Astrocyte (in vitro differentiated cells and primary cell): ENCODE data around the gene CHD3. TPM values are rescaled to one million over a fixed set of nuclear protein-coding genes. Genes with fewer than 3 reads are reported as not detected.

Experiments used
- DNase-seq: peaks from one replicate; pipeline ENCODE4 v3.0.0-alpha.2; 2010; ENCODE audit warnings: low read depth
- FAIRE-seq: peaks from 2 replicates; lab custom pipeline; 2011; peaks lifted over from hg19 to GRCh38; lab: Jason Lieb, UNC
- H2AFZ ChIP-seq: 2 replicates; pipeline ENCODE4 v1.6.0; 2012; ENCODE audit warnings: low read depth, low read length, inconsistent platforms
- H3K27ac ChIP-seq: 2 replicates; pipeline ENCODE4 v1.5.1; 2011; ENCODE audit warnings: low read depth, low read length, inconsistent platforms
- H3K27me3 ChIP-seq: 2 replicates; pipeline ENCODE4 v1.6.0; 2011; ENCODE audit warnings: low read length, inconsistent platforms; ENCODE audit not compliant: insufficient read depth
- H3K36me3 ChIP-seq: 2 replicates; pipeline ENCODE4 v1.5.1; 2011; ENCODE audit warnings: low read length, inconsistent platforms; ENCODE audit not compliant: insufficient read depth
- H3K4me1 ChIP-seq: 2 replicates; pipeline ENCODE4 v1.5.1; 2011; ENCODE audit warnings: low read length, inconsistent platforms; ENCODE audit not compliant: insufficient read depth
- H3K4me2 ChIP-seq: 2 replicates; pipeline ENCODE4 v1.6.0; 2012; ENCODE audit warnings: low read length, inconsistent platforms
- H3K4me3 ChIP-seq: 2 replicates; pipeline ENCODE4 v1.5.1; 2011; ENCODE audit warnings: low read depth, mild to moderate bottlenecking, low read length, inconsistent platforms; ENCODE audit not compliant: insufficient read depth
- H3K79me2 ChIP-seq: 2 replicates; pipeline ENCODE4 v1.6.0; 2012; ENCODE audit warnings: mild to moderate bottlenecking, low read length, inconsistent platforms; ENCODE audit not compliant: insufficient read depth
- H3K9ac ChIP-seq: 2 replicates; pipeline ENCODE4 v1.6.0; 2012; ENCODE audit warnings: mild to moderate bottlenecking, low read length, inconsistent platforms
- H3K9me3 ChIP-seq: 2 replicates; pipeline ENCODE4 v1.5.1; 2012; ENCODE audit warnings: low read depth, mild to moderate bottlenecking, low read length, inconsistent platforms; ENCODE audit not compliant: insufficient read depth
- H4K20me1 ChIP-seq: 2 replicates; pipeline ENCODE4 v1.6.0; 2012; ENCODE audit warnings: low read length, inconsistent platforms; ENCODE audit not compliant: insufficient read depth
- H3K27ac Mint-ChIP-seq: one replicate; pipeline ENCODE4 v1.8.0; 2021; ENCODE audit warnings: mild to moderate bottlenecking, mixed read lengths; ENCODE audit not compliant: unreplicated experiment
- H3K27me3 Mint-ChIP-seq: one replicate; pipeline ENCODE4 v1.8.0; 2021; ENCODE audit warnings: low read depth, mixed read lengths; ENCODE audit not compliant: unreplicated experiment
- H3K36me3 Mint-ChIP-seq: one replicate; pipeline ENCODE4 v1.8.0; 2021; ENCODE audit warnings: low read depth, mixed read lengths; ENCODE audit not compliant: unreplicated experiment
- H3K4me1 Mint-ChIP-seq: one replicate; pipeline ENCODE4 v1.8.0; 2021; ENCODE audit warnings: low read depth, mixed read lengths; ENCODE audit not compliant: unreplicated experiment
- H3K4me3 Mint-ChIP-seq: one replicate; pipeline ENCODE4 v1.8.0; 2021; ENCODE audit warnings: mild to moderate bottlenecking, moderate library complexity, mixed read lengths; ENCODE audit not compliant: unreplicated experiment
- H3K9me3 Mint-ChIP-seq: one replicate; pipeline ENCODE4 v1.8.0; 2021; ENCODE audit warnings: mild to moderate bottlenecking, mixed read lengths; ENCODE audit not compliant: unreplicated experiment
- EZH2 ChIP-seq: IDR thresholded peaks from 2 replicates; pipeline ENCODE4 v1.6.1; 2012; ENCODE audit warnings: mild to moderate bottlenecking, low read length, inconsistent platforms; ENCODE audit not compliant: insufficient read depth
- total RNA-seq: library from RNA; stranded (reverse); gene quantifications from 2 replicates; pipeline ENCODE4 v1.2.1, GENCODE V29; 2021
- TF ChIP-seq, protein P1 (sequence below): IDR thresholded peaks from 2 replicates; pipeline ENCODE4 v1.5.1; 2011; ENCODE audit warnings: low read depth, mild to moderate bottlenecking, inconsistent platforms, low read length, moderate library complexity; ENCODE audit not compliant: insufficient read depth

CHD3 gene
- total RNA-seq, 1 donor from 2014 or later, result 111 TPM

DNA sequence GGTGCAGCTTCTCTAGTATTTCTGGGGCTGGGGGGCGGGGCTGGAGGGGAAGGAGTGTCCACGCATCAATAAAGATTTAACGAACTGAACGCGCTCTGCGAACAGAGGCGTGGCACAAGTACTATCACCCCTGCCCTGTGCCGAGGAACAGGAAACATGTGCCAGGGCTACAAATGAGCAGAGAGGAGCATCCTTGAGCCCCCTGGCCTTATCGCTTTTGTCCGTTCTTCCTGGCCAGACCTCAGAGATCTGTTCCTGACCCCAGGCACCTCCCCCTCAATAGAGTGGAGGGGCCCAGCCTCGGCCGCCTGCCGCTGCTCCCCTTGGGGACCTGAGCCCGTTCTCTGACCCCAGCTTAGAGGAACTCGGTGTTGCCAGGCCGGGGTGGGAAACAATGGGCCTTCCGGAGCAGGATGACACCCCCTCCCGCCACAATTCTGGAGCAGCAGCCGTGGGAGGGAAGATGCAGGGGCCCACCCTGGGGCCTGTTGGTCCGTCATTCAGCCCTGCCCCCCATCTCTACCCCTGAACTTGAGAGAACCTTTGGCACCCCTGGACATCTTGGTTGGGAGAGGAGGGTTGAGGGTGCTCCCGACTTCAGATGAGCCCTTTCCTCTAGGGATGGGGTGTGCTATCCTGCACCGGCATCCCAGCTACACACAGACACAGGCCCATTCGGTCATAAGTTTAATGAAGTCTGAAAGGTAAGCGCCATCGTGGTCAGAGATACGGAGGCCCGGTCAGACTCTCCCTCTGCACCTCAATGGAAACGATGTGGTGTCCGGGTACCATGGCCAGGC lies 32.4 kb upstream of the CHD3 start:
- Mint-ChIP-seq H3K9me3 (no peaks in the 10 kb centered on the region), H3K27me3 (no peaks in the 10 kb centered on the region), H3K36me3 (peaks cover 15% of the 10 kb centered on the region), H3K4me1 (peaks cover 18% of the 10 kb centered on the region), H3K4me3 (no peak overlapping the region), H3K27ac (no peak overlapping the region)
- H4K20me1 ChIP-seq, result peaks cover 24% of the 10 kb centered on the region
- H3K4me1 ChIP-seq, result peaks cover 35% of the 10 kb centered on the region
- FAIRE-seq (no peak), DNase-seq (no peak)
- H3K4me2 ChIP-seq, result peak overlapping the region; percentile 94
- peak overlapping the region; percentile 83 for H2AFZ ChIP-seq
- TF ChIP-seq, protein P1, sequence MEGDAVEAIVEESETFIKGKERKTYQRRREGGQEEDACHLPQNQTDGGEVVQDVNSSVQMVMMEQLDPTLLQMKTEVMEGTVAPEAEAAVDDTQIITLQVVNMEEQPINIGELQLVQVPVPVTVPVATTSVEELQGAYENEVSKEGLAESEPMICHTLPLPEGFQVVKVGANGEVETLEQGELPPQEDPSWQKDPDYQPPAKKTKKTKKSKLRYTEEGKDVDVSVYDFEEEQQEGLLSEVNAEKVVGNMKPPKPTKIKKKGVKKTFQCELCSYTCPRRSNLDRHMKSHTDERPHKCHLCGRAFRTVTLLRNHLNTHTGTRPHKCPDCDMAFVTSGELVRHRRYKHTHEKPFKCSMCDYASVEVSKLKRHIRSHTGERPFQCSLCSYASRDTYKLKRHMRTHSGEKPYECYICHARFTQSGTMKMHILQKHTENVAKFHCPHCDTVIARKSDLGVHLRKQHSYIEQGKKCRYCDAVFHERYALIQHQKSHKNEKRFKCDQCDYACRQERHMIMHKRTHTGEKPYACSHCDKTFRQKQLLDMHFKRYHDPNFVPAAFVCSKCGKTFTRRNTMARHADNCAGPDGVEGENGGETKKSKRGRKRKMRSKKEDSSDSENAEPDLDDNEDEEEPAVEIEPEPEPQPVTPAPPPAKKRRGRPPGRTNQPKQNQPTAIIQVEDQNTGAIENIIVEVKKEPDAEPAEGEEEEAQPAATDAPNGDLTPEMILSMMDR, result no peak
- TF ChIP-seq EZH2, result no peak
- H3K79me2 ChIP-seq, result peaks cover 26% of the 10 kb centered on the region
- peak overlapping the region; percentile 83 for H3K4me3 ChIP-seq
- peaks cover 17% of the 10 kb centered on the region for H3K36me3 ChIP-seq
- peak overlapping the region; percentile 93 for H3K27ac ChIP-seq
- no peaks in the 10 kb centered on the region for H3K27me3 ChIP-seq
- H3K9ac ChIP-seq, result peak overlapping the region; percentile 90
- H3K9me3 ChIP-seq, result no peaks in the 10 kb centered on the region

DNA sequence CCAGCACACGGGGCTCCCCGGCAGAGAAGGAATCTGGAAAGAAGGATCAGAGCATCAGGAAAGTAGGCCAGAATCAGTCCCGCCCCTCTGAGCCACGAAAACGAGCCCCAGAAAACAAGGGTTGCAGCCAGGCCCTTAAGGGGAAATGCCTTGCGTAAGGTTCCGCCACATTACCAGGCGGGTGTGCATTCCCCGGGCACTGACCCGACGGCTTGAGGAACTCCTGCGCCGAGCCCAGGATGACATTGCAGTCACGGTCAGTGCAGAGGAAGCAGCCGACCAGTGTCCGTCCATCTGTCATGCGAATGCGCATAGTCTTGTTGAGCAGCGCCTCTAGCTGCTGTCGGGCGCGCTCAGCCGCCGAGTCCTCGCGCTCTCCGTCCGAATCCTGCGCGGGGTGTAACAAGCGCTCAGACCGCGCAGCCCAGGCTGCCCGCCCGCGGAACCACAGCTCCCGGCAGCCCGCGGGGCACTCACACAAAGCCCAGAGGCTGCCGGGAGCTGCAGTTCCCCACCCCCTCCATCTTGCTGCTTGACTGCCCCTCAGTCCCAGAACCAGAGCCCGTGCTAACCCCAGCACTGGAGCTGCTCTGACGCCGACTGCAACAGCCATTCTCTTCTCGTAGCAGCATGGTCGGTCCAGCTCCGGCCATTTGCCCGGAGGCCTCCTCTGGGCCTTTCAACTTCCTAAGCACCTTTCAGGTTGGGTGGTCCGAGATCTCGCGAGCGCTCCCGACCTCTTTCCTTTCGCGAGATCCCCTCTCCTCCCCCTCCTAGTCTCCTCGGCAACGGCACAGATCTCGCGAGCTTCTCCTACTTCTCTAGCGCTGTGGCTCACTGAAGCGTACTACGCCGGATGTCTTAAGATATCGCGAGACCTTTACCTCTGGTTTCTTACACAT lies 31.5 kb upstream of the CHD3 start, which contains the start of gene NAA38:
Gene NAA38 (minus strand): TSS at position 749 of the 902 bp plus-strand sequence. CDS start 96 bp downstream, at position 653.
- TF ChIP-seq, protein P1, result no peak
- TF ChIP-seq EZH2, result no peak
- Mint-ChIP-seq H3K4me3 (no peak within 1 kb of the TSS), H3K27ac (no peak within 1 kb of the TSS), H3K9me3 (no peaks in the 10 kb centered on the region), H3K36me3 (peaks cover 10% of the 10 kb centered on the region), H3K4me1 (peaks cover 18% of the 10 kb centered on the region), H3K27me3 (no peaks in the 10 kb centered on the region)
- H3K4me1 ChIP-seq, result peaks cover 33% of the 10 kb centered on the region
- H3K36me3 ChIP-seq, result peaks cover 25% of the 10 kb centered on the region
- H3K9me3 ChIP-seq, result no peaks in the 10 kb centered on the region
- H3K27ac ChIP-seq, result peak within 1 kb of the TSS; percentile 93
- DNase-seq (peak; percentile 98), FAIRE-seq (peak; percentile 87)
- H3K4me3 ChIP-seq, result peak within 1 kb of the TSS; percentile 83
- H3K79me2 ChIP-seq, result peaks cover 31% of the 10 kb centered on the region
- no peaks in the 10 kb centered on the region for H3K27me3 ChIP-seq
- peak within 1 kb of the TSS; percentile 83 for H2AFZ ChIP-seq
- H3K4me2 ChIP-seq, result peak within 1 kb of the TSS; percentile 94
- H4K20me1 ChIP-seq, result peaks cover 25% of the 10 kb centered on the region
- H3K9ac ChIP-seq, result peak within 1 kb of the TSS; percentile 90
